GM18511 (cell line): Measurements from ENCODE around the gene NSG2.

ENCODE experiments used
- ATAC-seq: cut with Tn5 transposase; IDR thresholded peaks from one replicate; pipeline ENCODE4 v1.9.1; 2021; ENCODE audit warnings: mild to moderate bottlenecking, moderate library complexity; ENCODE audit not compliant: unreplicated experiment

Gene NSG2

GRCh38 chr5:174147551-174147950, 102.0 kb downstream of the NSG2 start:
- no peak for ATAC-seq

GRCh38 chr5:174148721-174149120, 103.2 kb downstream of the NSG2 start:
- ATAC-seq: no peak

GRCh38 chr5:174149426-174149825, 103.9 kb downstream of the NSG2 start:
- ATAC-seq: no peak

GRCh38 chr5:174149989-174150388, 104.5 kb downstream of the NSG2 start:
- ATAC-seq: no peak

GRCh38 chr5:174151599-174152181, 106.2 kb downstream of the NSG2 start:
- no peak for ATAC-seq

- no peak for ATAC-seq
Observed at GRCh38 chr5:174154559-174154958, 109.1 kb downstream of the NSG2 start.

GRCh38 chr5:174155281-174155680, 109.8 kb downstream of the NSG2 start:
- no peak for ATAC-seq

GRCh38 chr5:174155706-174156105, 110.2 kb downstream of the NSG2 start:
- no peak for ATAC-seq

GRCh38 chr5:174157048-174157447, 111.5 kb downstream of the NSG2 start:
- ATAC-seq: no peak
